H1 (cell line): Measurements from ENCODE around the gene PIAS1.

Source experiments
- ATF2 ChIP-seq: IDR thresholded peaks from 2 replicates; pipeline ENCODE4 v1.6.1; 2012; ENCODE audit warnings: low read length, inconsistent platforms
- BRCA1 ChIP-seq: IDR thresholded peaks from 2 replicates; pipeline ENCODE4 v1.6.1; 2012; ENCODE audit warnings: low read depth, low read length, improper control_type of control experiment
- CTCF ChIP-seq, 3 experiments: IDR thresholded peaks; 1 replicate in 2 of 3; 2 replicates in 1 of 3; pipeline versions ENCODE4 v1.5.1 to v1.6.1; 2011; ENCODE audit warnings: low read length in 3 of 3, mild to moderate bottlenecking in 3 of 3, inconsistent platforms in 2 of 3, low read depth in 1 of 3, moderate library complexity in 1 of 3; ENCODE audit not compliant: insufficient read depth in 1 of 3; ENCODE audit errors: control extremely low read depth in 1 of 3
- E2F6 ChIP-seq: IDR thresholded peaks from 2 replicates; pipeline ENCODE4 v1.6.1; 2012; ENCODE audit warnings: inconsistent platforms
- EGR1 ChIP-seq: IDR thresholded peaks from 2 replicates; pipeline ENCODE4 v1.6.1; 2011; ENCODE audit warnings: low read depth, low read length, borderline replicate concordance
- EZH2 ChIP-seq: fragments of 200-600 bp; sonication (generic); IDR thresholded peaks from 2 replicates; pipeline ENCODE4 v1.7.1; 2012; ENCODE audit warnings: low read depth, mild to moderate bottlenecking, moderate library complexity, low read length, inconsistent platforms; ENCODE audit not compliant: severe bottlenecking
- FOSL1 ChIP-seq: IDR thresholded peaks from 2 replicates; pipeline ENCODE4 v1.6.1; 2011; ENCODE audit warnings: mild to moderate bottlenecking, low read depth, low read length, moderate library complexity; ENCODE audit not compliant: insufficient read depth
- GABPA ChIP-seq: IDR thresholded peaks from 2 replicates; pipeline ENCODE4 v1.6.1; 2011; ENCODE audit warnings: mild to moderate bottlenecking, low read length, moderate library complexity, borderline replicate concordance; ENCODE audit not compliant: insufficient read depth
- NRF1 ChIP-seq: IDR thresholded peaks from 2 replicates; pipeline ENCODE4 v1.6.1; 2011; ENCODE audit warnings: mild to moderate bottlenecking, low read depth, low read length, improper control_type of control experiment
- POLR2A ChIP-seq, 2 experiments: IDR thresholded peaks; 1 replicate in 1 of 2; 2 replicates in 1 of 2; pipeline ENCODE4 v1.6.1; 2011; ENCODE audit warnings: low read depth in 2 of 2, low read length in 2 of 2, mild to moderate bottlenecking in 2 of 2; ENCODE audit errors: control extremely low read depth in 1 of 2
- RBBP5 ChIP-seq: IDR thresholded peaks from 2 replicates; pipeline ENCODE4 v1.7.1; 2012; ENCODE audit warnings: low read depth, mild to moderate bottlenecking, inconsistent platforms, low read length, moderate library complexity, borderline replicate concordance
- RNF2 ChIP-seq: fragments of 200-900, 300-1000 bp; sonication (generic); IDR thresholded peaks from 2 replicates; pipeline ENCODE4 v1.7.1; 2016; ENCODE audit warnings: borderline replicate concordance, low read depth, mild to moderate bottlenecking, antibody characterized with exemption, low read length; ENCODE audit not compliant: poor library complexity, severe bottlenecking; ENCODE audit errors: missing control alignments
- USF2 ChIP-seq: IDR thresholded peaks from 2 replicates; pipeline ENCODE4 v1.6.1; 2011; ENCODE audit warnings: low read length, improper control_type of control experiment

GRCh38 chr15:68224108-68224507 lies 170.0 kb downstream of the PIAS1 start:
- no peak for TF ChIP-seq BRCA1
- TF ChIP-seq POLR2A (IDR thresholded peaks at IDR 0.05; ENCODE audit: control extremely low read depth in 1 of 2, low read depth in 2 of 2, low read length in 2 of 2) = no peak
- no peak for TF ChIP-seq CTCF (IDR thresholded peaks at IDR 0.05; ENCODE audit: control extremely low read depth in 1 of 3, insufficient read depth in 1 of 3, low read depth in 1 of 3, low read length in 3 of 3)
- TF ChIP-seq FOSL1 = no peak
- no peak for TF ChIP-seq ATF2
- no peak for TF ChIP-seq EZH2
- TF ChIP-seq EGR1 = no peak
- no peak for TF ChIP-seq USF2
- no peak for TF ChIP-seq RNF2
- no peak for TF ChIP-seq RBBP5
- TF ChIP-seq NRF1 = no peak
- TF ChIP-seq E2F6 = no peak
- no peak for TF ChIP-seq GABPA
